HL-60/S4 treated with retinoic acid at 250 ng/mL for 4 days and 3 days (cell line): ENCODE measurements around the gene MRPL24.
"Not testable (repeated sequence)": the region's sequence is repeated elsewhere in the genome, so short reads cannot be mapped to it uniquely, and the experiment has no call there.

Source experiments
- in situ Hi-C: fragments of 300-500 bp; cut with MboI; formaldehyde crosslinking; loops from 2 replicates; pipeline ENCODE4 v1.7.0; 2022; ENCODE audit warnings: low sequenced_read_pairs

The MRPL24 gene

GRCh38 chr1:156740741-156741480 is at the start of gene MRPL24:
Gene MRPL24, minus strand, starts transcription at chr1:156741088. Its CDS starts 2,384 bp downstream, at chr1:156738704.
- in situ Hi-C loops, result no loop called here

- in situ Hi-C loops, result no loop called here
Measured at GRCh38 chr1:156789621-156790318, 48.9 kb upstream of the MRPL24 start.

GRCh38 chr1:156788136-156788535 is 47.2 kb upstream of the MRPL24 start:
- in situ Hi-C loops, result no loop called here

- in situ Hi-C loops, result no loop called here
Measured at GRCh38 chr1:156786640-156787039, 45.8 kb upstream of the MRPL24 start.

- in situ Hi-C loops, result no loop called here
Measured at GRCh38 chr1:156785458-156785857, 44.6 kb upstream of the MRPL24 start.

- in situ Hi-C loops, result no loop called here
Measured at GRCh38 chr1:156781585-156782186, 40.8 kb upstream of the MRPL24 start.

- in situ Hi-C loops, result no loop called here
Measured at GRCh38 chr1:156777573-156777972, 36.7 kb upstream of the MRPL24 start.

GRCh38 chr1:156776942-156777341 is 36.1 kb upstream of the MRPL24 start:
- in situ Hi-C loops, result no loop called here

- in situ Hi-C loops, result no loop called here
Measured at GRCh38 chr1:156775799-156776198, 34.9 kb upstream of the MRPL24 start.

- in situ Hi-C loops, result no loop called here
Measured at GRCh38 chr1:156773607-156774006, 32.7 kb upstream of the MRPL24 start.

GRCh38 chr1:156772728-156773497 is 32.0 kb upstream of the MRPL24 start:
- in situ Hi-C loops, result no loop called here

- in situ Hi-C loops, result no loop called here
Measured at GRCh38 chr1:156772222-156772621, 31.3 kb upstream of the MRPL24 start.

GRCh38 chr1:156768610-156769295 is 27.9 kb upstream of the MRPL24 start:
- in situ Hi-C loops, result no loop called here

- in situ Hi-C loops, result no loop called here
Measured at GRCh38 chr1:156767879-156768604, 27.2 kb upstream of the MRPL24 start.

- in situ Hi-C loops, result no loop called here
Measured at GRCh38 chr1:156767101-156767878, 26.4 kb upstream of the MRPL24 start, which contains the start of gene PRCC. Gene PRCC, plus strand, starts transcription at chr1:156767535. Its CDS starts 237 bp downstream, at chr1:156767772.

GRCh38 chr1:156766298-156767100 is 25.6 kb upstream of the MRPL24 start:
- in situ Hi-C loops, result no loop called here

- in situ Hi-C loops, result no loop called here
Measured at GRCh38 chr1:156765666-156766065, 24.8 kb upstream of the MRPL24 start.

GRCh38 chr1:156765136-156765535 is 24.2 kb upstream of the MRPL24 start:
- in situ Hi-C loops, result not testable (repeated sequence)
